HFF-Myc (cell line): ENCODE results near the gene HMGN4.

Source experiments
- DNase-seq: peaks from one replicate; pipeline ENCODE4 v3.0.0-alpha.2; 2011; ENCODE audit warnings: low read depth; ENCODE audit errors: extremely low read depth
- H3K4me3 ChIP-seq: replicated peaks from 2 replicates; pipeline ENCODE4 v1.5.1; 2011; ENCODE audit warnings: low read depth, mild to moderate bottlenecking, control low read depth, low read length
- TF ChIP-seq, protein P1 (sequence below): IDR thresholded peaks from 2 replicates; pipeline ENCODE4 v1.5.1; 2012; ENCODE audit warnings: mild to moderate bottlenecking, low read depth, low read length, control low read depth; ENCODE audit errors: missing control alignments

HMGN4 gene

GRCh38 chr6:26524722-26525370 is 13.3 kb upstream of the HMGN4 start:
- TF ChIP-seq, protein P1, sequence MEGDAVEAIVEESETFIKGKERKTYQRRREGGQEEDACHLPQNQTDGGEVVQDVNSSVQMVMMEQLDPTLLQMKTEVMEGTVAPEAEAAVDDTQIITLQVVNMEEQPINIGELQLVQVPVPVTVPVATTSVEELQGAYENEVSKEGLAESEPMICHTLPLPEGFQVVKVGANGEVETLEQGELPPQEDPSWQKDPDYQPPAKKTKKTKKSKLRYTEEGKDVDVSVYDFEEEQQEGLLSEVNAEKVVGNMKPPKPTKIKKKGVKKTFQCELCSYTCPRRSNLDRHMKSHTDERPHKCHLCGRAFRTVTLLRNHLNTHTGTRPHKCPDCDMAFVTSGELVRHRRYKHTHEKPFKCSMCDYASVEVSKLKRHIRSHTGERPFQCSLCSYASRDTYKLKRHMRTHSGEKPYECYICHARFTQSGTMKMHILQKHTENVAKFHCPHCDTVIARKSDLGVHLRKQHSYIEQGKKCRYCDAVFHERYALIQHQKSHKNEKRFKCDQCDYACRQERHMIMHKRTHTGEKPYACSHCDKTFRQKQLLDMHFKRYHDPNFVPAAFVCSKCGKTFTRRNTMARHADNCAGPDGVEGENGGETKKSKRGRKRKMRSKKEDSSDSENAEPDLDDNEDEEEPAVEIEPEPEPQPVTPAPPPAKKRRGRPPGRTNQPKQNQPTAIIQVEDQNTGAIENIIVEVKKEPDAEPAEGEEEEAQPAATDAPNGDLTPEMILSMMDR = no peak
- DNase-seq = no peak
- no peak overlapping the region for H3K4me3 ChIP-seq

DNA sequence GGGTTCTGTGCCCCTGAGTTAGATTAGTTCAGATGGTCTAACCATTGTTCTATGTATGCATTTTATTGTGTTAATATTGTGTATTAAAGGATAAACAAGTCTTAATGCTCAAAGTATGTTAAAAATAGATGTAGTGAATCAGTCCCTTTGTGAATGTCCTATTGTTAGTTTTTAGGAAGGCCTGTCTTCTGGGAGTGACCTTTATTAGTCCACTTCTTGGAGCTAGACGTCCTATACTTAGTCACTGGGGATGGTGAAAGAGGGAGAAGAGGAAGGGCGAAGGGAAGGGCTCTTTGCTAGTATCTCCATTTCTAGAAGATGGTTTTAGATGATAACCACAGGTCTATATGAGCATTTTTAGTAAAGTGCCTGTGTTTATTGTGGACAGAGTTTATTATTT is 12.3 kb upstream of the HMGN4 start:
- no peak overlapping the region for H3K4me3 ChIP-seq
- DNase-seq = no peak
- TF ChIP-seq, protein P1 = no peak

GRCh38 chr6:26526928-26527327 is 11.2 kb upstream of the HMGN4 start:
- DNase-seq = no peak
- no peak overlapping the region for H3K4me3 ChIP-seq
- TF ChIP-seq, protein P1 = no peak

- no peak overlapping the region for H3K4me3 ChIP-seq
- TF ChIP-seq, protein P1 = no peak
- no peak for DNase-seq
Observed at GRCh38 chr6:26530203-26530602, 8.0 kb upstream of the HMGN4 start.

- DNase-seq = no peak
- TF ChIP-seq, protein P1 = no peak
- no peak overlapping the region for H3K4me3 ChIP-seq
Observed at GRCh38 chr6:26531897-26532296, 6.3 kb upstream of the HMGN4 start.

DNA sequence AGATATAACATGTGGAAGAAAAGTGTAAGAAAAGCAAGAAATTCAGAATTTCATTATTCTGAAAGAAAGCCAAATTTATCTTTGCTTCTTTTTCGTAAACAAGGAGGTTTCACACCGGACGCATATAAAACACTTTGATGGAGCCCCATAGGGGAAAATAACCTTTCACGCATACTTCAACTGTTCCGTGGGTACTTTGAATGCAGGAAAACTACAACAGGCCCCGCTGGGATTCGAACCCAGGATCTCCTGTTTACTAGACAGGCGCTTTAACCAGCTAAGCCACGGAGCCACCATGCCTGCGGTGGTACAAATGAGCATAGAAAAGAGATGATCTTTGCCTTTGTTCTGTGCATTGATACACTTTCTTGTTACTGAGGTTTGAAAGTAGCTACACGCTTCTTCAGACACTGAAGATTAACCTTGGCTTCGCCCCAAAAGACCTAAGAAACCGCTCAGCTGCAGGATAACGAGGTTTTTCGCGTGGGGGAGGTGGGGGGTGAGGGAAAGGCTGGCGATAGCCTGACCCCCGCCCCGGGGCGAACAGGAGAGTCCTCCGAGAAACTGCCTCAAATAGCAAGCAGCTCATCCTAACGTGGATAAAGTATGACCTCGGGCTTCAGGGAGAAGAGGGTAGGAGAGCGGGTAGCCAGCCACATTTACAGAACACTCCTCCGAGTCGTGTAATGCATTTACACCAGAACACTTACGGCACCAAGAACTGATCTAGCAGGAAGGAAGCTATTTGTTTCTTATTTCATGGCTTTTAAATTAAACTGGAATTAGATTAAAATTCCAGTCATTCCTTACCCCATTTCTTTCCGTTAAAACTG is 5.3 kb upstream of the HMGN4 start:
- peak overlapping the region; percentile 61 for H3K4me3 ChIP-seq
- TF ChIP-seq, protein P1 = no peak
- DNase-seq = peak; percentile 96

GRCh38 chr6:26533532-26533931 is 4.6 kb upstream of the HMGN4 start:
- peak overlapping the region; percentile 61 for H3K4me3 ChIP-seq
- DNase-seq = no peak
- TF ChIP-seq, protein P1 = no peak
